HUES6 (cell line): ENCODE results near the gene SLC7A4.

Source experiments
- H3K27ac ChIP-seq: 2 replicates; pipeline ENCODE4 v1.7.0; 2013; ENCODE audit warnings: low read depth, mild to moderate bottlenecking, low read length, inconsistent platforms
- H3K27me3 ChIP-seq: 2 replicates; pipeline ENCODE4 v1.6.1; 2013; ENCODE audit warnings: low read length; ENCODE audit not compliant: control insufficient read depth, insufficient read depth
- H3K36me3 ChIP-seq: 2 replicates; pipeline ENCODE4 v1.6.1; 2013; ENCODE audit warnings: low read length; ENCODE audit not compliant: control insufficient read depth, insufficient read depth
- H3K4me1 ChIP-seq: 2 replicates; pipeline ENCODE4 v1.6.1; 2013; ENCODE audit warnings: low read length; ENCODE audit not compliant: control insufficient read depth, insufficient read depth
- H3K4me3 ChIP-seq: 2 replicates; pipeline ENCODE4 v1.5.1; 2013; ENCODE audit warnings: low read depth, low read length
- H3K9ac ChIP-seq: one replicate; pipeline ENCODE4 v1.6.1; 2013; ENCODE audit warnings: mild to moderate bottlenecking, low read length
- H3K9me3 ChIP-seq: 2 replicates; pipeline ENCODE4 v1.6.1; 2013; ENCODE audit warnings: low read depth, low read length; ENCODE audit not compliant: control insufficient read depth, insufficient read depth

The SLC7A4 gene

DNA sequence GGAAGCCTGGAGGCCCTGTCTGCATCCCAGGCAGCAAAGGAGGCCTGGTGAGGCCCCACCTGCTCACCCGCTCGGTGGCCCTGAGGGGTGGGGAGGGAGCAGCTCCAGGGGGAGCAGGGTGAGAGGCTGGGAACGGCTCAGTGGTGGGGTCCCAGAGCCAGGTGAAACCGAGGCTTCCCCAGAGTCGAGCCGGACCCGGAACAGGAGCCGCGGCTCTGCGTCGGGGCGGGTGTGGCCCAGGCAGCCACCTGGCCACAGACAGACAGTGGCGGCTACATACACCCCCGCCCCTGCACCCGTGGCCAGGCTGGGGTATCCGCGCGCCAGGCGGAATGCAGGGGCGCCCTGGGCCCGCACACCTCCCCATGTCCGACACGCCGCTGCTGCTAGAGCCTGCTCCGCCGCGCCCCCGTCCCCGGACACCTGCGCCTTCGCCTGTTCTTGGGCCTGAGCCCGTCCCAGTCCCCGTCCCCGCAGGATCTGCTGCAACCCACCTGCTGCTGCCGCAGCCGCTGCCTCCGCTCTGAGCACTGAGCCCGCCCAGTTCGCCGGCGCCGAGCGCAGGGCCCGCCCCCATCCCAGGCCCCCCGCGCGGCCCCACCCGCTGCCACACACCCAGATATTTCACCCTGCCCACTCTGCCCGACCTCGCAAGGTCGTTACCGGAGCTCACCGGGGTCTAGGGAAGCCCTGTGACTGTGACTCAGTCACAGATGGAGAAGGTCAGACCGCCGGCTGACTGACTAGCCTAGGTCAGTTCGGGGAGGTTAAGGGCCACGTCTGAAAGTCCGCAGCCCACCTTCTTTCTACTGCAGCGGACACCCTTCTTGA, at the start of gene SLC7A4:
Gene SLC7A4, minus strand, starts transcription at position 525 of the 831 bp plus-strand sequence. CDS start 749 bp downstream, outside the sequence.
- Histone ChIP-seq H3K4me1 (no peaks in the 10 kb centered on the region; the same call in 1 of the 2 replicates), H3K27me3 (peaks cover 45% of the 10 kb centered on the region), H3K9me3 (no peaks in the 10 kb centered on the region), H3K36me3 (no peaks in the 10 kb centered on the region), H3K9ac (peak within 1 kb of the TSS; percentile 13), H3K27ac (no peak within 1 kb of the TSS), H3K4me3 (peak within 1 kb of the TSS; percentile 63)

- Histone ChIP-seq H3K9ac (no peak overlapping the region), H3K9me3 (no peaks in the 10 kb centered on the region), H3K4me3 (no peak overlapping the region), H3K36me3 (no peaks in the 10 kb centered on the region), H3K27ac (no peak overlapping the region), H3K27me3 (no peaks in the 10 kb centered on the region), H3K4me1 (no peaks in the 10 kb centered on the region)
Measured at GRCh38 chr22:21080435-21081137, 48.2 kb upstream of the SLC7A4 start.

- H3K4me1 ChIP-seq: no peaks in the 10 kb centered on the region
- H3K9me3 ChIP-seq: no peaks in the 10 kb centered on the region
- no peaks in the 10 kb centered on the region for H3K36me3 ChIP-seq
- no peak overlapping the region for H3K27ac ChIP-seq
- H3K27me3 ChIP-seq: no peaks in the 10 kb centered on the region
- no peak overlapping the region for H3K4me3 ChIP-seq
- no peak overlapping the region for H3K9ac ChIP-seq
Measured at GRCh38 chr22:21079493-21079892, 47.1 kb upstream of the SLC7A4 start.

DNA sequence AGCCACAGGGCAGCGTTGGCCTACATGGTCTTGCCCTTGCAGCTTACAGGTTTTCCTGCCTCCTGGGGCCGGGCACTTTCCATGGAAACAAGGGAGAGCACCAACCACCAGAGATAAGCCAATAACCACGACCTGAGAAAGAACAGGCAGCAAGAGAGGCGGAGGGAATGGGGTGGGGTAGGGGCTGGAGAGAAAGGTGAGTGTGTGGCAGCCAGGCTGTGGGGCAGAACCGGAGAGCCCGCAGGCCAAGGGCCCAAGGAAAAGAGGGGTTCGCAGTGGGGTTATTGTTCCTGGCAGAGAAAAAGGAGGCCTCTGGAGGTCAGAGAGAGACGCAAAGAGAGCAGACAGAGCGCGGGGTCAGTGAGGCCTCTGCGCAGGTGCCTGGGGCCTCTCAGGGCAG, 46.6 kb upstream of the SLC7A4 start:
- H3K4me3 ChIP-seq: no peak overlapping the region
- no peaks in the 10 kb centered on the region for H3K4me1 ChIP-seq
- H3K27me3 ChIP-seq: no peaks in the 10 kb centered on the region
- no peaks in the 10 kb centered on the region for H3K36me3 ChIP-seq
- H3K27ac ChIP-seq: no peak overlapping the region
- no peak overlapping the region for H3K9ac ChIP-seq
- no peaks in the 10 kb centered on the region for H3K9me3 ChIP-seq

DNA sequence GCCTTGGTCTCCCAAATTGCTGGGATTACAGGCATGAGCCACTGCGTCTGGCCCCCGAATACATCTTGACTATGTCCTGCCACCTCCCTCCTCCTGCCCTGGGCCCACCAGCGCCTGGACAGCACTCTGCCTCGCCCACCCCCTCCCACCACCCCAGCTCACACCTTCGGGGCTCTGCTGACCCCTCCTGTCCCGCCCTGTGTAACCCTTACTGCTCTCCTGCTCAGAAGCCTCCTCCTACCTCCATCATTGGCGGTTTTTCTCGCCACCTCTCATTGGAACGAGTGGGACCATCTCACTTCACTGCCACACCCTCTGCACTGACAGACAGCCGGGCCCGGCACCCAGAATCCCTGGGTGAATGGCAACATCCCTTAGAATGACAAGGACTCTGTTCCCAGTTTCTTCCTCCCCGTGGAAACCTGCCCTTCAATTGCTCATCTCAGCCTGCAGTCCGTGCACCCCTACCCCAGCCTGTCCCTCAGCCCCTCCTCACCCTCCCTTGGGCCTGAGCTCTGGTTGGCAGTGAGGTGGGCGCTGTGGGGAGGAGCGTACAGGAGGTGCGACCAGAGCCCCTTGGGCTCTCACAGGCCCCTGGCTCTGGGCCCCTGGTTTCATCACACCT, 45.6 kb upstream of the SLC7A4 start:
- no peak overlapping the region for H3K27ac ChIP-seq
- no peak overlapping the region for H3K4me3 ChIP-seq
- no peaks in the 10 kb centered on the region for H3K4me1 ChIP-seq
- H3K36me3 ChIP-seq: no peaks in the 10 kb centered on the region
- H3K9me3 ChIP-seq: no peaks in the 10 kb centered on the region
- H3K9ac ChIP-seq: no peak overlapping the region
- H3K27me3 ChIP-seq: no peaks in the 10 kb centered on the region

DNA sequence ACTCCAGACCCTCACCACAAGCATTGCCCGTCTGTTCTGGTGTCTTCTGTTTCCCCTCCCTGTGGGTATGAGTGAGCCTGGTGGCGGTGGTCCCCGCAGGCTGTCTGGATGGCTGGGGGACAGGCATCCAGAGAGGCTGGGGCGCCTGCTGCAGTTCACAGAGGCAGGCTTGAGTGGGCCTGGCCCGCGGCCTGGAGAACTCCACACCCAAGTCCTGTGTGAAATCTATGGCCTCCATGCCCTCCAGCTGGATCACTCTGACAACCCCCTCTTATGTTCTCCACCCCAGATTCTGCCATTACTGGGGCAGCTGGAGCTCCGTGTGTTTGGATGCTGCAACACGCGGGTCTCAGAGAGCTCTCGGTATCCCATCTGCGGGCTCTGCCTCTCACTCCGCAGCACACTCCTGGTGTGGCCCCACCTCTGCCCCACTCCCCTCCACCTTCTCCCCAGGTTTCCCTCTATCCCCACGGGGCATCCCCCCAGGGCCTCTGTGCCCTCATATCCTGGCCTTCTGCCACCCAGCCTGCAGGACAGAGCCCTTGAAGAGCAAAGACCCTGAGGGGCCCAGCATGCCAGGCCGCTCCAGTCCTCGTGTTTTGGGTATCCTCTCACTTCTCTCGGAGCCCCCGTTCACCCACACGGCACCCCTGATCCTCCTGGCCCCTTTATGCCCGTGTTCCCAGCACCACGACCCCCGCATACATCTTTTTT, 44.7 kb upstream of the SLC7A4 start:
- H3K9ac ChIP-seq: no peak overlapping the region
- H3K9me3 ChIP-seq: peaks cover 2% of the 10 kb centered on the region; the same call in 1 of the 2 replicates
- no peaks in the 10 kb centered on the region for H3K36me3 ChIP-seq
- H3K4me3 ChIP-seq: no peak overlapping the region
- H3K4me1 ChIP-seq: no peaks in the 10 kb centered on the region
- H3K27ac ChIP-seq: no peak overlapping the region
- H3K27me3 ChIP-seq: no peaks in the 10 kb centered on the region

DNA sequence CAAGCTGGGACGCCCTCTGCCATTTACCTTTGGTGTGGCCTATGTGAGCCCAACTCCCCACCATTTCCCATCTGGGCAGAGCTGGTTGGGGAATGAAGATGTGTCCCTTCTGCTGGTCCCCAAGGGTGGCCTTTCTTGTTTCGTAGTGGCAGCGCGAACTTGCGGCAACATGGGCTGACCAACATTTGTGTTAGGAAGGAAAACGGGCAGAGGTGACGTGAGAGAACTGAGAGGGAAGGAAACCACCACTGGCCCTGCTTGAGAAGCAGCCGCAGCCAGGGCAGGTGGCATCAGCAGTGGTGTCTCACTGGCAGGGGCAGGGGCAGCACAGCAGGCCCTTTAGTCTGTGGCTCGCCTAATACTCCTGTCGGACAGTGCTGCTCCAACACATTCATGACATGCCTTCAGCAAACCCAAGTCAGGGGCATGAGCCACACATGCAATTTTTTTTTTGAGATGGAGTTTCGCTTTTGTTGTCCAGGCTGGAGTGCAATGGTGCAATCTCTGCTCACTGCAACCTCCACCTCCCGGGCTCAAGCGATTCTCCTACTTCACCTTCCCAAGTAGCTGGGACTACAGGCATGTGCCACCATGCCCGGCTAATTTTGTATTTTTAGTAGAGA, 43.3 kb upstream of the SLC7A4 start:
- H3K4me1 ChIP-seq: no peaks in the 10 kb centered on the region
- no peaks in the 10 kb centered on the region for H3K27me3 ChIP-seq
- H3K9me3 ChIP-seq: peaks cover 7% of the 10 kb centered on the region; the same call in 1 of the 2 replicates
- H3K4me3 ChIP-seq: no peak overlapping the region
- no peak overlapping the region for H3K9ac ChIP-seq
- no peak overlapping the region for H3K27ac ChIP-seq
- H3K36me3 ChIP-seq: no peaks in the 10 kb centered on the region

- Histone ChIP-seq H3K9ac (no peak overlapping the region), H3K27ac (no peak overlapping the region), H3K36me3 (no peaks in the 10 kb centered on the region), H3K27me3 (no peaks in the 10 kb centered on the region), H3K4me3 (no peak overlapping the region), H3K9me3 (peaks cover 7% of the 10 kb centered on the region; the same call in 1 of the 2 replicates), H3K4me1 (no peaks in the 10 kb centered on the region)
Measured at GRCh38 chr22:21074102-21074715, 41.8 kb upstream of the SLC7A4 start.

DNA sequence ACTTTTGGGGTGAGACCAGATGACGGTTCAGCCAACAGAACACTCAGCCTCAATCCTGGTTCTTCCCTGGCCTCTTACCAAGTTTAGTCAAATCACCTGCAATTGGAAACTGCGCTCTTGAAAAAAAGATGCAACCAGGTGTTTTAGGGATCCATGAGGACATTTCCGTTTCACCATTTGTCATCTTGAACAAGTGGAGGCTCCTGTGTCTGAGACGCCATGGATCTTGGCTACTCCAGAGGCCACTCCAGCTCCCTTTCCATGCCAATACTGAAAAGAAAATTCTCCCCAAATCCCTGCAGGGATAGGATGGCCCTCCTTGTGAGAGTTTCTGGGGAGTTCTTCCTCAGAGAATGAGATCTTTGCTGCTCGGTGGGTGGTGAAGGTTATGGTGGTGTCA, 41.1 kb upstream of the SLC7A4 start:
- Histone ChIP-seq H3K27me3 (no peaks in the 10 kb centered on the region), H3K36me3 (no peaks in the 10 kb centered on the region), H3K27ac (no peak overlapping the region), H3K4me3 (no peak overlapping the region), H3K4me1 (no peaks in the 10 kb centered on the region), H3K9ac (no peak overlapping the region), H3K9me3 (peaks cover 7% of the 10 kb centered on the region; the same call in 1 of the 2 replicates)

DNA sequence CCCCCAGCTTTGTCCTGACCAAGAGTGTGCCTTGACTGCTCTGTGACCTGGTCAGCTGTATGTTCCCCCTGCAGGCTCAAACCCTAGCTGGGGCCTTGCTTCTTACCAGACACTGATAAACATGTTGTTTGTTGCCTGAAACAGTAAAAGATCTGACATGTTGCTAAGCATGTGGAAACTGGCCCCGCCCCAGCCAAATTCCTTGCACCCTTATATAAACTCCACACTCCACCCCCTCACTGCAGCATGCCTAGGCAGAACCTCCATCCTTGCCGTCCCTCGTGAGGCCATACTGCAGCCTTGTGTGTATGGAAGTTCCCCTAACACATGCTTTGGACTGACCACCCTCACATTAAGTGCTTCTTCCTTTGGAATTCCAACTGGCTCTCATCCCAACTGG, 40.7 kb upstream of the SLC7A4 start:
- Histone ChIP-seq H3K9ac (no peak overlapping the region), H3K27me3 (no peaks in the 10 kb centered on the region), H3K27ac (no peak overlapping the region), H3K36me3 (no peaks in the 10 kb centered on the region), H3K4me1 (no peaks in the 10 kb centered on the region), H3K4me3 (no peak overlapping the region), H3K9me3 (peaks cover 7% of the 10 kb centered on the region; the same call in 1 of the 2 replicates)
